NCI-H774 (cell line): Measurements from ENCODE around the gene ZDHHC24.
A peak's percentile ranks its signal among the peaks of the same experiment; 100 is the strongest.

Experiments used
- DNase-seq: peaks from one replicate; lab custom pipeline; 2025; lab: John Stamatoyannopoulos, UW

Gene ZDHHC24

GRCh38 chr11:66494935-66495334 is 50.9 kb downstream of the ZDHHC24 start:
- no peak for DNase-seq

- DNase-seq = no peak
These were observed 51.4 kb downstream of the ZDHHC24 start for GRCh38 chr11:66494458-66494857.

DNA sequence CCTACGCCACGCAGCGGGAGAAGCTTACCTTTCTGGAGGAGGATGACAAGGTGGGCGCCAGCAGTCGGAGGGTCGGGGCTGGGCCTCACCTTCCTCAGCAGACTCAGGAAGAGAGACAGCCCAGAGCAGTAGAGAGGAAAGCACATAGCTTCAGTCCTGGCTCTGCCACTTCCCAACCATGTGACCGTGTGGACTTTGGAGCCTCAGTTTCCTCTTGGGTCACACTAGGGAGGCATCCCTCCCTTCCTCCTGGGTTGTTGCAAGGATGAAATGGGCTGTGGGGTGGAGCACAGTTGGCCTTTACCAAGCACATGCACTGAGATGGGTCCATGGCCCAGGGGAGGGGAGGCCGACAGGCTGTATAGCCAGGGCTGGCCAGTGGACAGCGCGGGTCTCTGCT is 52.7 kb downstream of the ZDHHC24 start:
- no peak for DNase-seq

- DNase-seq = no peak
These were observed 53.5 kb downstream of the ZDHHC24 start for GRCh38 chr11:66492161-66492865.

DNA sequence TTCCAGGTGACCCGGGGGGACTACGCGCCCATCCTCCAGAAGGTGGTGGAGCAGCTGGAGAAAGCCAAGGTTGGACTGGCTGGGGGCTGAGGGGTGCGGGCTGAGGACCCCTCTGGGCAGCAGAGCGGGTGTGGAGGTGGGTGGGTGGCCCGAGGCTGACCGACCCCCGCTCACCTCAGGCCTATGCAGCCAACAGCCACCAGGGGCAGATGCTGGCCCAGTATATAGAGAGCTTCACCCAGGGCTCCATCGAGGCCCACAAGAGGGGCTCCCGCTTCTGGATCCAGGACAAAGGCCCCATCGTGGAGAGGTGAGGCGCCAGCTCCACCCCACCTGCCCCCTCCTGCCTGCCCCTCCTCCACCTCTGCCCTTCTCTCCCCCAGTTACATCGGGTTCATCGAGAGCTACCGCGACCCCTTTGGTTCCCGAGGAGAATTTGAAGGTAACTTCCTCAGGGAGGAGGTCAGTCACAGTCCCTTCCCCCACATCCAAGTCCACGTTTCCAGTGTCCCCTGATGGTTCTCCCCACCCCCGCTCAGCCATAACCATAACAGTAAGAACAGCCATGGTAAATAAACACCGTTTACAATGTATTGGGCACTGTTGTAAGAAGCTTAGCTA is 54.4 kb downstream of the ZDHHC24 start:
- DNase-seq = no peak

DNA sequence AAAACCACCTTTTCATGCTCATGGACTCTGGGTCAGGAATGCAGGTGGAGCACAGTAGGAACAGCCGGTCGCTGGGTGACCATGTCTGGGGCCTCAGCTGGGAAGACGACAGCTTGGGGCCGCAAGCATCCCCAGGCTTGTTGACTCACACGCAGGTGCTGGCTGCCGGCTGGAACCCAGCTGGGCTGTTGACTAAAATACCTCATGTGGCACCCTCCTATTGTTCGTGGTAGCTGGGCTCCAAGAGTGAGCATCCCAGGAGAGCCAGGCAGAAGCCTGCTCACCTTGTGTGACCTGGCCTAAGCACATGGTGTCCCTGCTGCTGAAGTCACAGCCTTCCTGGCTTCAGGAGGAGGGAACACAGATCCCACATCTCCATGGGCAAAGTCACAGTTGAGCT is 56.2 kb downstream of the ZDHHC24 start:
- peak; percentile 96 for DNase-seq

DNA sequence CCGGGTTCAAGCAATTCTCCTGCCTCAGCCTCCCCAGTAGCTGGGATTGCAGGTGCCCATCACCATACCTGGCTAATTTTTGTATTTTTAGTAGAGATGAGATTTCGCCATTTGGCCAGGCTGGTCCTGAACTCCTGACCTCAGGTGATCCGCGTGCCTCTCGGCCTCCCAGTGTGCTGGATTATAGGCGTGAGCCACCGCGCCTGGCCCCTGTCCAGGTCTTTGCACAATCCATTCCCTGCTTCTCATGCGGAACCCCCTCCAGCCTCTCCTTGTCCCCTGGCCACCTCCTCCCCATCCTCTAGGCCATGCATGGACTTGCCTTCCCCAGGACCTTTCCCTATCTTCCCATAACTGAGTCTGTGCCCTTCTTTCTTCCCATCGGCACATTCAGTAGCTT is 56.9 kb downstream of the ZDHHC24 start:
- DNase-seq = peak; percentile 38

DNA sequence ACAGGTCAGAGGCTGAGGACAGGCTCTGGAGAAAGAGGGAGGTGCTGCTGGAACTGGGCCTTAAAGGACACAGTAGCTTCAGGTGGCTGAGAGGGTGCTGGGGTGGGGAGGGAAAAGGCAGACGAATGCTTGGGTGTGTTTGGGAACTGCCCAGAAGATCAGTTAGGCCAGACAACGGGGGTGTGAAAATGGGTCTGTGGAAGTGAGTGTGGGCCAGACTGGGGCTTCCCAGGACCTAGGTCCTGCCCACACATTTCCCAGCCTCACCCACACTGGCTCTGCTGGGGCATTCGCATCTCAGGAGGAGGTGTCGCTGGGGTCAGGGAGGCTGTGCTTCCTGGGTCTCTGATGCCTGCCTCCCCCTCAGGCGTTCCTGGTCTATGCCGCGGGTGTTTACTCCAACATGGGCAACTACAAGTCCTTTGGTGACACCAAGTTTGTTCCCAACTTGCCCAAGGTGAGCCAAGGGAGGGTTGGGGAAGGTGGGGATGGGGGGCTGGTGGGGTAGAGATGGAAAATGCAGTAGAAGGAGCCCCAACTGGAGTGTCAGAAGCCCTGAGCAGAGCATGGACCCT is 61.0 kb downstream of the ZDHHC24 start:
- no peak for DNase-seq

DNA sequence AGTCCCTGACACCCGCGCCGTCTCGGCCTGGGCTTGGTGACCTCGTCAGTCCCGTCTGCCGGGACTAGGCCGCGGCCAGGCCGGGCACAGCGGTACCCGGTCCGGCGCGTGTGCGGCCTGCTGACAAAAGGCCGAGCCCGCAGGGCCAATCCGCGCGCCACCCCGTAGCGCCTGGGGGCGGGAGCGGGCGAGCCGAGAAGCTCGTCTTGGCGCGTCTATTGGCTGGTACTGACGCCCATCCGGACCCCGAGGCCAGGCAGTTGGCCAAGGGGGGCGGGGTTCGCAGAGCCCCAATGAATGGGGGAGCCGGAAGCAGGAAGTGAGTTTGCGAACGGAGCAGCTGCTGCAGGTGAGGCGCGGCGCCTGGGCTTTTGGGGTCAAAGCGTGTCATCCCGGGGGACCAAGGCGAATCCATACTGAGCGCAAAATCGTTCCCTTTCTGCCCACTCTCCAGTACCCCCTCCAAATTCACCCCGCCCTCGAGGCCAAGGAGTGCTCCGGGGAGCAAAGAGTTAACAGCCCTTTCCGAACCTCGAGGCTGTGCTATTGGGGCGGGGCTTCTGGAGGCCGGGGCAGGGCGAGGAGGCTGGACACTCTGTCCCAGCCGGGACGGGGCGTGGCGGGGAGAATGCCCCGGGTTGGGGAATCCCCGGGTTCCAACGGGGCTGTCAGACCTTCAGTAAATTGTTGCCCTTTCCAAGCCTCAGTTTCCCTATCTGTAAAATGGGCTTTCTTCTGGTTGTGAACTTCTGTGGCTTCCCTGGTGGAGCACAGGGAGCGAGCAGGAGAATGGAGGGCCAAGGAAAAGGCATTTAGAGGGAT is 65.5 kb downstream of the ZDHHC24 start, which contains the start of gene DPP3:
Gene DPP3 (plus strand): TSS at position 318 of the 822 bp plus-strand sequence. CDS start 1,767 bp downstream, outside the sequence.
- peak; percentile 99 for DNase-seq

GRCh38 chr11:66479394-66480116 is 66.3 kb downstream of the ZDHHC24 start:
- no peak for DNase-seq

- DNase-seq = peak; percentile 8
These were observed 67.0 kb downstream of the ZDHHC24 start for GRCh38 chr11:66478729-66479393.

- no peak for DNase-seq
These were observed 68.3 kb downstream of the ZDHHC24 start for GRCh38 chr11:66477263-66478201.

- no peak for DNase-seq
These were observed 69.0 kb downstream of the ZDHHC24 start for GRCh38 chr11:66476841-66477251.

DNA sequence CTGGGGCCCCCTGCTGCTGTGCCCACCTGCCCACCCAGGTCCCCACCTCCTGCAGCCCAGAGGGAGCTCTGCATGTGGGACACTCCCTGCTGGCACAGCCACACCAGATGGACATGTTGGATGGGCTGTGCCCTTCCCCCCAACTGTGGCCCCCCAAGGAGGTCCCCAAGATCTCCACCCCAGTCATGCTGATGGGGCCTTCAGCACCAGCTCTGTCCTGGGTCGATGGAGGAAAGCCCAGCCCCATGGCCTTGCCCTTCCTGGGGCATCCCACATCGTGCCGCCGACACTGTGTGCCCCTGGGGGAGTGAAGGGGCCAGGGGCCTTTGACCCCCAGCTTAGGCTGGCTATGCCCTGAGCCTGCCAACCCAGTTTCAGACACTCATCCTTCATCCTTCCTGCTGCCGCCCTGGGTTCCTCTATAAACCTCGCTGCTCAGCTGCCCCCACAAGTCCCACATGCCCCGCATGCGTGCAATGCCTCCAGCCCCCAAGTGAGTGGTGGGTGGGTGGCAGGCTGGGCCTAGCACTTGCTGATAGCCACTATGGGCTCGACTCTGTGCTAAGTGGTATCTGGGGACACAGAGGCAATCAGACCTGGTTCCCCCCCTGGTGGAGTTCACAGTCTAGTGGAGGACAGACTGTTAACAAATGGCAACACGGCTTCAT is 69.5 kb downstream of the ZDHHC24 start:
- no peak for DNase-seq

DNA sequence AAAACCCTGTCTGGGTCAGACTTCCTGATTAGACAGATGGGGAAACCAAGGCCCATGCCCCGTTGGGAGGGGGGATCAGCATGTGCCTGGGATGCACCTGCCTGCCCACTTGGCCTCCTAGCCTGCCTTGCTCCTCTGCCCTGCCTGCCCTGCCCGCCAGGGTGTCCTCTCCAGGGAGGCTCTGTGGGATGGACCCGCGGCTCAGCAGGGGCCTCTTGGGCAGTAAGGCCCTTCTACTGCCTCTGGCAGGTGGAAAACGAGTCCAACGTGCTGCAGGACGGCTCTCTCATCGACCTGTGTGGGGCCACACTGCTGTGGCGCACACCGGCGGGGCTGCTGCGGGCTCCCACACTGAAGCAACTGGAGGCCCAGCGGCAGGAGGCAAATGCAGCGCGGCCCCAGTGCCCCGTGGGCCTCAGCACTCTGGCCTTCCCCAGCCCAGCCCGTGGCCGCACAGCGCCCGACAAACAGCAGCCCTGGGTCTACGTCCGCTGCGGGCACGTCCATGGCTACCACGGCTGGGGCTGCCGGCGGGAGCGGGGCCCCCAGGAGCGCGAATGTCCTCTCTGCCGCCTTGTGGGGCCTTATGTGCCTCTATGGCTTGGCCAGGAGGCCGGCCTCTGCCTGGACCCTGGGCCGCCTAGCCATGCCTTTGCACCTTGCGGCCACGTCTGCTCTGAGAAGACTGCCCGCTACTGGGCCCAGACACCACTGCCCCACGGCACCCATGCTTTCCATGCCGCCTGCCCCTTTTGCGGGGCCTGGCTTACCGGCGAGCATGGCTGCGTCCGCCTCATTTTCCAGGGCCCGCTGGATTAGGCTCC is 70.3 kb downstream of the ZDHHC24 start:
- no peak for DNase-seq

GRCh38 chr11:66473608-66474515 is 72.0 kb downstream of the ZDHHC24 start:
- no peak for DNase-seq

DNA sequence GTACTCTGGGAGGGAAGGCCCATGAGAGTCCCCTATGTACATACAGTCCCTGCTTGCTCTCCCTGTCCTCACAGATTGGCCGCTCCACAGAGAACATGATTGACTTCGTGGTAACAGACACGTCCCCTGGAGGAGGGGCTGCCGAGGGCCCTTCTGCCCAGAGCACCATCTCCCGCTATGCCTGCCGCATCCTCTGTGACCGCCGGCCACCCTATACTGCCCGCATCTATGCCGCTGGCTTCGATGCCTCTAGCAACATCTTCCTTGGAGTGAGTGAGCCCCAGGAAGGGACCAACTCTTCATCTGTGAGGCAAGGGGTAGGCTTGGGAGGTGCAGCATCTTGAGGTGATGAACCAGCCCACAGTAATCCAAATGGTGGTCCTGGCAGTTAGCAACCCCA is 72.7 kb downstream of the ZDHHC24 start:
- no peak for DNase-seq

DNA sequence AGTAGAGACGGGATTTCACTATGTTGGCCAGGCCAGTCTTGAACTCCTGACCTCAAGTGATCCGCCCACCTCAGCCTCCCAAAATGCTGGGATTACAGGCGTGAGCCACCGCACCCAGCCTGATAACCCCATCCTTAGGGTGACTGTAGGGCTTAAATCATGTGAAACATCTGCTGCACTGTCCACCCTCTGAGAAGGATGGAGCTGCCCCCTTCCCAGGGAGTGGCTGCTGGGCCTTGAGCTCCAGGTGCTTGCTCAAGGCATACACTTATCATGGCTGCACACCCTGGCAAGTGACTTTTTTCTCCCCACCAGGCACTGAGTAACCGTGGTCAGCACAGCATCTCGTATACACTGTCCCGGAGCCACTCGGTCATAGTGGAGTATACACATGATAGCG is 73.8 kb downstream of the ZDHHC24 start:
- DNase-seq = no peak
